GM18517 (cell line): ENCODE results near the gene DHRS1.

Experiments used
- ATAC-seq: cut with Tn5 transposase; IDR thresholded peaks from one replicate; pipeline ENCODE4 v1.9.1; 2021; ENCODE audit warnings: mild to moderate bottlenecking, moderate library complexity; ENCODE audit not compliant: unreplicated experiment

The DHRS1 gene

GRCh38 chr14:24285351-24285750 lies 14.2 kb downstream of the DHRS1 start:
- no peak for ATAC-seq

GRCh38 chr14:24284501-24285035 lies 15.0 kb downstream of the DHRS1 start:
- no peak for ATAC-seq

GRCh38 chr14:24283796-24284460 lies 15.7 kb downstream of the DHRS1 start:
- no peak for ATAC-seq

- ATAC-seq, result no peak
These were observed 16.8 kb downstream of the DHRS1 start for GRCh38 chr14:24282736-24283135.

GRCh38 chr14:24281636-24282035 lies 17.9 kb downstream of the DHRS1 start:
- no peak for ATAC-seq

DNA sequence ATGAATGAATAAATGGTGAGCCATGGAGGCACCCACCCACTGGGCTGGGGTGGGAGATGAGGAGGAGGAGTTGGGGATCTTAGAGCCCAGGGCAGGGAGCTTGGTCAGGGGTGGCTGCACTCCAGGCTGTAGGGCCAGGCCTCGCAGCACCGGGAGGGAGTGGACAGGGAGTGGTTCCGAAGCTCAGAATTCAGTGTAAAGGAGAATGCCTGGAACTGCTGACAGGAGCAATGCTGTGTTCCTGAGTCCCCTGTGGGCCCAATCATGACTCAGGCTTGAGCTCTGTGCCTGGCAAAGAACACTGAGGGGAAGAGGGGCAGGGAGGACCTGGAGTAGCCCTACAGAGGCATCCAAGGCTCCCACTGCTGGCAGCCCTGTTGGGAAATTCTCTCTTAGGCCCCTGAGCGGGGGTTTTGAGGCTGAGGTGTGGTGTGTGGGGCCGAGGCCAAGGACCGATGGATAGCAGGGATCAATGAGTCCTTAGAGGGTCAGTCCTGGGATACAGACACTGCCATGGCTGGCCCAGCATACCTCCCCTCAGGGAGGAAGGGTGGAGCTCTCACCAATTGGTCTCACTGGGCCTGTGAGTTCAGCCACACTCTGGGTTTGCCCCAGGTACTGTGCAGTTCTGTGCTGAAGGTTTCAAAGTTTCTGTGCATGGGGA lies 18.7 kb downstream of the DHRS1 start:
- ATAC-seq, result no peak

- ATAC-seq, result peak; percentile 51
These were observed 20.0 kb downstream of the DHRS1 start for GRCh38 chr14:24279301-24280186.

GRCh38 chr14:24278424-24278823 lies 21.2 kb downstream of the DHRS1 start:
- ATAC-seq, result no peak

- ATAC-seq, result no peak
These were observed 21.8 kb downstream of the DHRS1 start for GRCh38 chr14:24277606-24278321.

DNA sequence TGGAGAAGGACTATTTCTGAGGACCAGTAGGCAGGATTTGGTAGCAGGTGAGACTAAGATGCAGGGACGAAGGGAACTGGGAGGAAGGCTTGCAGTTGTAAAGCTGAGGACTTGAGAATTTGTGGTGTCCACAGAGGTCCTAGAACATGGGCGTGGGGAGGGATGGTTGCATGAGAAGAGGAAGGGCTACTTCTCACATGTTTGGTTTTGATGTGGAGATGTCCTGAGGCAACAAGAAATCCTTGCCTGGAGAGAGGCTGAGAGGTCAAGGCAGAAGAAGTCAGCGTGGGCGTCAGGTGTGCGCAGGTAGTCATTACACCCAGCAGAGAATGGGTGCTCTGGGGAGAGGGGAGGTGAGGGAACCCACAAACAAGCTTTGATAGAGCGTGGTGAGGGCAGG lies 22.5 kb downstream of the DHRS1 start:
- ATAC-seq, result no peak

DNA sequence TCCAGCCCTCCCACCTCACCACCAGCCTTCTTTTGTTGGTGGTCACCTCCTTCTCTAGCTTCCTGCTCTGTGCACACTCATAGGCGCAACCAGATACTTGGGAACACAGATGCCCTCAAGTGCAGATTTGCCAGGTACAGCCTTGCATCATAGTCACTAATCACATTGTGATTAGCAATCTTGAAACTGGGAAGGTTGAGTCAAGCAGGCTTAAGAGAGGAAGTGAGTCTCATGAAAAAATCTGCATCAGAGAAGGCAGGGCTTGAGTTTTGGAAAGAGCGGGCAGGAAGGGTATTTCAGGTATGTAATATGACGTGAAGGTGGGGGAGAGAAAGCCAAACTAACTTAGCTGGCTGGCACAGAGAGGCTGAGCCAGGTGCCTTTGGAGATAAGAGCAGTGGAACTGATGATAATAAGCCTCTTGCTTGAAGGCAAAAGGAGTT lies 25.5 kb downstream of the DHRS1 start:
- peak; percentile 58 for ATAC-seq

DNA sequence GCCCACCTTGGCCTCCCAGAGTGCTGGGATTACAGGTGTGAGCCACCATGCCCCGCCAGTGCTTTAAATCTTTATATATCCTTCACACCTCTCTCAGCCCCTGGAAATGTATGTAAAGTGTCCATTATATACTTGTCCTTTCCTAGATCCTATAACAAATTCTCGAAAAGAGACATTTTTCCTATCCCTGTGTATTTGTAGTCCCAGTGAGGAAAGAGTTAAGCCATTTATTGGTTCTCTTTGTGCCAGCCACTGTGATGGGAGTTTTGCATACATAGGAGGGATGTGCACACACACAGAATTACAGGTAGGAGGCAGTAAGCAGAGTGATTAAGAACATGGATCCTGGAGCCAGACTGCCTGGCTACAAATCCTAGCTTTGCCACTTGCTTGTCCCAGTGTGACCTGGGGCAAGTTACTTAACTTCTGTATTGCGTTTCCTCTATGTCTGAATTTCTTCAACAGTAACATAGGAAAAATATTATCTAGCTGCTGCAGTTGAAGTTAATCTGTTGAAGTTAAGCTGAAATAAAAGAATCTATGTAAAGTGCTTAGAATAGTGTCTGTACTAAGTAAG lies 26.1 kb downstream of the DHRS1 start:
- ATAC-seq, result no peak

DNA sequence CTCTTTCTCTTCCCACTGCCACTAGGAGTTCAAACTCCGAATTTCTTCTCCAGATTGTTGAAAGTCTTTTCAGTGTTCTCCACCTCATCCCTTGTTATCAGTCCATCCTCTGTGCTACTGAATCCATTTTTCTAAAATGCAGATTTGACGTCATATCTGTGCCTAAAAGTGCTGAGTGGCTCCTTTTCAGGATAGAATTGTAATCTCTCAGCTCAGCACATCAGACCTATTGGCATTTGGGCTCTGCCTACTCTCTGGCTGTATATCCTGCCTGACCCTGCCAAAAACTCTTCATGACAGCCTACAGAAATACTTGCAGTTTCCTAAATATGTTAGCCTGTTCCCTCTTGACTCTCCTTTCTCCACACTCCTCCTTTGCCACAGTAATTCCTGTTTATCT lies 27.1 kb downstream of the DHRS1 start:
- no peak for ATAC-seq

DNA sequence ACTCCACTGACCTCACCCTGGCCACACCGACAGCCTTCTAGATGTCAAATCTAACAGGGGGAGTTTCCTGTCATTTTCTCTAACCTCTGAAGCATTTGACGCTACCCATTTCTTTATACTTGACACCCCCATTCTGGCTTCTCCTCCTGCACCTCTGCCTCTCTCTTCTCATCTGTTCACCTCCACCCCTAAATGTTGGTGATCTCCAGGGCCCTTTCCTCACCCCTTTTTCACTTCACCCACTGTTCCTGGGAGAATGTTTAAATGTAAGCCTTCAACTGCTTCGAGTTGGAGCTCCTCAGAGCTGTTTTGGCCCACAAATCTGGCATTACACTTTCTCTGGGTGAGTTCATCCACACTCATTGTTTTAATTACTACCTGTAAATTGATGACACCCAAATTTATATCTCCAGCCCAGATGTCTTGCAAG lies 27.7 kb downstream of the DHRS1 start:
- no peak for ATAC-seq

DNA sequence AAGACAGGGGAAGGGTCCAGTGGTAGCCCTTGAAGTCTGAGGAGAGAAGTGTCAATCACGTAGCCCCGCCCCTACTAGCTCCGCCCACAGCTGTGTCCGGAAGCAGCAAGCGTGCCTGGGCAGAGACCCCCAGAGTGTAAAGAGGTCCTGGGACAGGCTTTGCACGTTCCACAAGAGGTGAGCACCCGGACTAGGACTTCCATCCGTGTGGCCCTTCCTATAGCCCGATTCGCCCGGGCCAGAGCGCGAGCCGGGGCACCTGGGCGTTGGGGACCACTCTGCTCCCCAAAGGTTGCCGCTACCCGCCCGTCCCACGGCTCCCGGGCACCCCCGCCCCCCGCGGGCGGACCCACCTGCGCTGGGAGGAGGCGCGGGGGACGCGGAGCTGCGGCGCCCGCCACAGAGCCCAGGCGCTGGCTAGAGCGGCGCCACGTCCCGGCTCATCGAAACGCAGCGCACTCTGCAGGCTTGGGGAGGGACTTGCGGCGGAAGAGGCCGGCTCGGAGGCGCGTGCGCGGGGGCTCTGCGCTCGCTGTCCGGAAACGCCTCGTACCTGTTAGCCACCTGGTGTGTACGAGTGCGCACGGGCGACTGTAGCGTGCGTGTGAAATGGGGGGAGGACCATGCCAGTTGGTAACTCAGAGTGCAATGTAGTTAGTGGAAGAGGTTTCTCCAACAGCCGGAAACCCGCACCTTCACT lies 28.3 kb downstream of the DHRS1 start, which contains the start of gene RABGGTA:
Gene RABGGTA, minus strand, starts transcription at position 464 of the 700 bp plus-strand sequence. CDS start 482 bp downstream, outside the sequence.
- peak; percentile 67 for ATAC-seq

GRCh38 chr14:24270537-24271133 lies 28.9 kb downstream of the DHRS1 start:
- ATAC-seq, result no peak

DNA sequence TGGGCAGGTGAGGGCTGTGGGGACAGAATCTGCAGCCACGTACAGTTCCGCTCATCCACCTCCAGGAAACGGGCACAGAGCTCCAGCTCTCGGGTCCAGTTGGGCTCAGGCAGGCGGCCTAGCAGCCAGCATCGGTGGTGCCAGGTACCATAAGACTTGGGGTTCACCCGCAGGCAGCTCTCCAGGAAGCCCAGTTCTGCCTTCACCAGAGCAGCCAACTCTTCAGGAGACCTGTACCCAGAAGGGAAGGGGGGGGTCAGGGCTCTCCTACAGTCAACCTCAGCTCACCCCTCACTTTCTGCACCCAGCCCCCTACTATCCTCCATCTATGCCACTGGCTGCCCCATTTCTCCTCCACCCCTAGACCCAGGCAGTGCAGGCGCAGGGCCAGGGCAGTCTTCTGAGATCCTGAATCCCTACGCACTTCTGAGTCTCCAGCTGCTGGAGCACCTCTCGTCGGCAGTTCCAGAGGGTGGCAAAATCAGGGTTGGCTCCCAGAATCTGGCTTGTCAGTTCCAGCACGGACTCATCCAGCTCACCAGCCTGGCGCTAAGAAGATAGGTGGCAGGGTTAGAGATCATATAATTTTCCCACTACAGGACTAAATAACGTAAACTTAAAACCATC lies 29.6 kb downstream of the DHRS1 start:
- ATAC-seq, result no peak

GRCh38 chr14:24269368-24269767 lies 30.2 kb downstream of the DHRS1 start:
- ATAC-seq, result no peak

DNA sequence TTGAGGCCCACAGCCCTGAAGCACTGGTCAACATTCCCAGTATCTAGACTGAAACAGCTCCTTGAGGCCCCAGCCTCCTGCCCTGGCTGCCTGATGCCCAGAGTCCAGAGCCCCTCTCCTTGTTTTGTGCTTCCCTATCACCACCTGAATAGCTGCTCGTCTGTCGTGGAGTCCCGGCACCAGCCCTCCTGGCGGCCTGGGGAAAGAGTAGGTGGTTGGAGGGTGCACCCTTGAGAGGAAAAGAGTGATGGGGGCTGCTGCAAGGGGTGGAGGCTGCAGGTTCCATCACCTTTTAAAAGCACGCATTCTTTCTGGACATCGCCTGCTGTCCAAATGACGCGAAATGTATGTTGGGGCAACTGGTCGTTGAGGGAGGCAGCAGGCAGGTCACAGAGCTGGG lies 31.4 kb downstream of the DHRS1 start:
- no peak for ATAC-seq
